ENCODE measurements around the gene TRIM29.

The TRIM29 gene

DNA sequence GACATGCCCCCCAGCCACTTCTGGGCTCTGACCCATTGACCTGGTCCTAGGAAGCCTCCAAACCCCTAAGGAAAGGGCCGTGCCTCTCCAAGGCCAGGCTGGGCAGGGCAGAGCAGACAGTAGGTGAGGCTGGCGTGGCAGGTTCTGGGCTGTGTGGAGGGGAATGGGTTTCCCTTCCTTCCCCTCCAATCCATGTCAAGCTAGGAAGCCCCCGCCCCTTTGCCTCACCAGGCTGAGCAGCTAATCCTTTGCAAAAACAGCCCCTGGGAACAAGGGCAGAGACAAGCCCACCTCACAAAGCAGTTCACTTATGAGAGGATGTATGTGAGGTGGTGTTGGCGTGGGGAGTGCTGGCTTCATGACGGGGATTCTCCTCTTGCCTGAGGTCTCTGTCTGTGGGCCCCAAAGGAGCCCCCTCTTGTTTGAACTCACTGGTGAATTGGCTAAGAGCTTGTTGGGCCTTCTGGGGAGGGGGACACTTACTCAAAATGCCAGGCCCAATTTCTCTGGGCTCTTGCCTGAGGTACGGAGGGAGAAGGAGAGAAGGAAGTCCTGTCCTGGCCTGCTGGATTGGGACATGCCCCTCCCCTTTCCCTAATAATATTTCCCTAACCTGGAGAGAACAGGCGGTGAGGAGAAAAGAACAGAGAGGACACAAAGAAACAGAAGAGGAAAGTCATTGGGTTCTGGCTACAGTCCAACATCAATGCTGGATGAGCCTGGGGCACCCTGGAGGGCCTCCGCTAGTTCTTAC lies 1.6 kb upstream of the TRIM29 start:
- in situ Hi-C loops (cut with MboI; ENCODE audit: low sequenced_read_pairs), result no loop called here

DNA sequence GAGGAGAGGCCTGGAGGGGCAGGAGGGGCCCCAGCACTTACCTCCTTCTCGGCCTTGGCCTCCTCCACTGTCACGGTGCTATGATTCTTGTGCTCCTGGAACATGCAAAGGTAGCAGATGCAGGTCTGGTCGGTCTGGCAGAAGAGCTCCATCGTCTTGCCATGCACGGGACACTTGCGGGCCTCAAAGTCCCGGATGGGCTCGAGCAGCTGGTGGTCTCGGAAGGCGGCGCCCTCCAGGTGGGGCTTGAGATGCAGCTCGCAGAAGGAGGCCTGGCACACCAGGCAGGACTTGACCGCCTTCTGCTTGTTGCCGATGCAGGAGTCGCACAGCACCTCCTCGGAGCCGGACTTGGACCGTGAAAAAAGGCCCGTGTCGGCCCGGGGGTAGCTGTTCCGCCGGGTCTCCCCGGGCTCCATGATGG lies 714 bp downstream of the TRIM29 start:
- in situ Hi-C loops (cut with MboI; ENCODE audit: low sequenced_read_pairs), result no loop called here

- in situ Hi-C loops (cut with MboI; ENCODE audit: low sequenced_read_pairs), result no loop called here
Observed at GRCh38 chr11:120136356-120136755, 1.6 kb downstream of the TRIM29 start.

- in situ Hi-C loops (cut with MboI; ENCODE audit: low sequenced_read_pairs), result no loop called here
Observed at GRCh38 chr11:120135838-120136237, 2.1 kb downstream of the TRIM29 start.

DNA sequence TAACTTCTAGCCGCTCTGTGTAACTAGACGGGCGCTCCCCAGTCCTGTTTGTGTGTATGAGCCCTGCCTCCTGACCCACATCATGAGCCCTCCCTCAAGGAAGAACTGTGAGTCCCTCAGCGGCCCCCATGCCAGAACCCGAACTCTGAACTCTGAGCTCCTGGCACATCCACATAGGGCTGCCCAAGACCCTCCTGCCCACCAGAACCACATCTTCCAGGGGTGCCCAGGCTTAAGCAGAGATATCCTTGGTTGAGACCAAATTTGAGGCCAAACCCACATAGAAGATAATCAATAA lies 3.0 kb downstream of the TRIM29 start:
- in situ Hi-C loops (cut with MboI; ENCODE audit: low sequenced_read_pairs), result no loop called here

DNA sequence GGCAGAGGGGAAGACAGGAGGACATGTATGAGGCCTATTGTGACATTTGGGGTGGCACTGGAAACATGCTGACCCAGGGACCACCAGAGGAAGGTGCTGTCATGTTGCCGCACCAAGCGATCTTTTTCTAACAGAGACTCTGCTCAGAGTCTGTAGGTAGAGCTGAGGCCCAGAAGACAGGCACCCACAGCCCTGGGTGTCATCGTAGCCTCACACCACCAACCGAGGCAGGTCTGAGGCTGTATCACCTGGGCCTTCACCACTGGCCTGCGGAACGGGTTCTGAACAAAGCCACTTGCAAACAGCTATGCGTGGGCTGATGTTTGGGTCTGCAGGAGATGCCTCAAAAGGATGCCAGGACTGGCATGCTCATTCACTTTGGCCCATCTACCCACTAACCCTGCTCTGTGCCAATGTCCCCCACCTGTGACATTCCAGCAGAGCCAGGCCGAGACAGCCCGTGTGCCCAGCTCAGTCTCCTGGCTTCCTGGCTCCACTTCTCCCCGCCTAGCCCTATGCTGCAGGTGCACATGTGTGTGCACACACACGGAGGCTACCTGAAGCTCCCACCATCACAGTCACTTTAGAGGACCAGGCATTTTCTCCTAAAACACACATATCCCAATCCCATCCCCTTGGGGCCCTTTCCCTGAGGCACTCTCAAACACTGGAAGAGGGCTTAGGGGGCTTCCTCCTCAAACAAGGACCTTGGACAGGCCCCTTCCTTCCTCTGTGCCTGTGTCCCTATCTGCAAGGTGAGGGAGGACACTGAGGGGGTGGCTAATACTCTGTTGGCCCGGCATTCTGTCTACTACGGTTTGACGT lies 3.6 kb downstream of the TRIM29 start:
- in situ Hi-C loops (cut with MboI; ENCODE audit: low sequenced_read_pairs), result no loop called here

DNA sequence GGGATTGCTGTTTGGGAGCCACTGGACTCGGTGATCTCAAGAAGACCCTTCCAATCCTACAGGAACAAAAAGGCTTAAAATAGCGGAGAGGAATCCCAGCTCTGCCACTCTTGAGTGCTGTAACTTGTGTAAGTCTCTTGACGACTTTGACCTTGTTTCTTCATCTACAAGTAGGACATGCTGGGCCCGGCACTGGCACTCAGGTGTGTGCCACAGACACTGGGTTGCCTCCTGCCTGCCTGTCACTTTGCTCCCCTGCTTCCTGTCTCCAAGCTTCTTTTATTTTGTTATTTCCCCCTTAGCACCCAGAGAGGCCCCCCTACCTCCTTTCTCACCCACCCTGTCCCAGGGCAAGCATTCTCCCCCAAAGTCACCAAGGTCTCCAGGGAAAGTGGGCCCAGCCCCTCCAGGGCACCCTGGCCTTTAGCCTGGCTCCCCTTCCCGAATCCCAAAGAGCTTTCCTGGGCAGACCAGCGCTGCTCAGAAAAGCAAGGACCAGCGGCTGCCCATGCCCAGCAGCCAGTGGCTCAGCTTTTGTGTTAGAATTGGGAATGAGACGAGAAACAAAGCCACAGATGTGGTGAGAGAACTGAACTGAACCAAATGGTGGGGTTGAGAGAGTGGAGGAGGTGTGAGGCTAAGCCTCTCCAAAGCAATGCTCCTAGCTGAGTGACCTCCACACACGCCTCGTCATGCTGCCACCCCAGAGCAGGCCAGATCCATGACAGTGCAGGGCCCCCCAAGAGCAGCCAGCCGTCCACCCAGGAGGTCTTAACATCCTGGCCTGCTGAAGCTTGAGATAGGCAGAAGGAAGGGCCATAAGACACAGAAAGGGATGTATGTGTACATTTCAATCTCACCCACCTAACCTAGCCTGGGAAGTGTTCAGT lies 4.5 kb downstream of the TRIM29 start:
- in situ Hi-C loops (cut with MboI; ENCODE audit: low sequenced_read_pairs), result no loop called here

- in situ Hi-C loops (cut with MboI; ENCODE audit: low sequenced_read_pairs), result no loop called here
Observed at GRCh38 chr11:120132645-120133185, 5.2 kb downstream of the TRIM29 start.

DNA sequence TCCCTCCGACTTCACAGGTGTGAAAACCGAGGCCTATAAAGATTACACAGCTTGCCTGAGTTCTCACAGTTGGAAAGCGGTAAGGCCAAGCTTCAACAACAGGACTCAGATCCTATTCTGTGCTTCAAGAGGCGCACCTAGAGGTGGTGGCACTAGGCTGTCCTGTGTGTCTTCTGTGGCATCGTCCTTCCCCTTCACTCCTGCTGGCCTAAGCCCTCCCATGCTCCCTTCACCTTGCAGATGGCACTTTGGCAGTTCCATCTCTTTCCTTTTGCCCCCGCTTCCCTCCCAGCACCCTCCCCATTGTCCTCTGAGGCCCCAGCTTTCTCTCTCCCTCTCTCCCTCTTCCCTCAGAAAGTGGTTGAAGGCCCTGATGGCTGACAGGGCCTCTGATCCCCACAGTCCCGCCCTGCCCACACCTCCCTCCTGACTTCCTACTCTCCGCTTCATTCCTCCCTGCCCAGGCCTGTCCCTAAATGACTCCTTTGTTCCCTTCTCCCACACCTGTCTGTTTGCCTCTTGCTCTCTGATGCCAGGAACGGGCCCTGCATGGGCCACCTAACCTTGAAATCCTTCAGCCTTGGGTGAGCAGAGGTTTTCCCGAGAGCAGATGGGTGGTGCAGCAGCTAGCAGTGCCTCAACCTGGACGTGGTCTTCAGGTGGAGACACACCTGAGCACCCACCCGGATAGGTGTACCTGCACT lies 5.8 kb downstream of the TRIM29 start:
- in situ Hi-C loops (cut with MboI; ENCODE audit: low sequenced_read_pairs), result no loop called here

- in situ Hi-C loops (cut with MboI; ENCODE audit: low sequenced_read_pairs), result no loop called here
Observed at GRCh38 chr11:120130991-120131760, 6.7 kb downstream of the TRIM29 start.

- in situ Hi-C loops (cut with MboI; ENCODE audit: low sequenced_read_pairs), result no loop called here
Observed at GRCh38 chr11:120130176-120130980, 7.5 kb downstream of the TRIM29 start.

DNA sequence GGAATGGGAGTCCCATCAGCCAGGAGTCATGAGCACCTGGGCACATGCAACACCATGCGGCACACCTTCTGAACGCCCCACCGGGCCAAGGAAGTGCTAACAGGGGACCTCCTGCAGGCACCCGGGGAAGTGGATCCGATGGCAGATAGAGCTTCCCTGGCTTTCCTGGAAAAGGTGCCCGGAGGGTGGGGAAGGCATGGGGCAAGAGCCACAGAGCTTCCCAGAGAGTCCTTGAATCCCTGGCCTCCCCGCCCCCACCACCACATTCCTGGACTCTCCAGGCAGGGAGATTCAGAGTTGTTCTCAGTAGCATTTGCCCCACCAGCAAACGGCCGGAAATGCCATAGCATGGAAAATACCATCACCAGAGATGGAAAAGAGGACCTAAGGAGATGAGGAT lies 8.3 kb downstream of the TRIM29 start:
- in situ Hi-C loops (cut with MboI; ENCODE audit: low sequenced_read_pairs), result no loop called here

- in situ Hi-C loops (cut with MboI; ENCODE audit: low sequenced_read_pairs), result no loop called here
Observed at GRCh38 chr11:120128392-120129119, 9.4 kb downstream of the TRIM29 start.

- in situ Hi-C loops (cut with MboI; ENCODE audit: low sequenced_read_pairs), result no loop called here
Observed at GRCh38 chr11:120127236-120127635, 10.7 kb downstream of the TRIM29 start.

GRCh38 chr11:120126620-120127019 lies 11.3 kb downstream of the TRIM29 start:
- in situ Hi-C loops (cut with MboI; ENCODE audit: low sequenced_read_pairs), result no loop called here

GRCh38 chr11:120125509-120125908 lies 12.4 kb downstream of the TRIM29 start:
- in situ Hi-C loops (cut with MboI; ENCODE audit: low sequenced_read_pairs), result no loop called here

- in situ Hi-C loops (cut with MboI; ENCODE audit: low sequenced_read_pairs), result no loop called here
Observed at GRCh38 chr11:120125024-120125423, 12.9 kb downstream of the TRIM29 start.

DNA sequence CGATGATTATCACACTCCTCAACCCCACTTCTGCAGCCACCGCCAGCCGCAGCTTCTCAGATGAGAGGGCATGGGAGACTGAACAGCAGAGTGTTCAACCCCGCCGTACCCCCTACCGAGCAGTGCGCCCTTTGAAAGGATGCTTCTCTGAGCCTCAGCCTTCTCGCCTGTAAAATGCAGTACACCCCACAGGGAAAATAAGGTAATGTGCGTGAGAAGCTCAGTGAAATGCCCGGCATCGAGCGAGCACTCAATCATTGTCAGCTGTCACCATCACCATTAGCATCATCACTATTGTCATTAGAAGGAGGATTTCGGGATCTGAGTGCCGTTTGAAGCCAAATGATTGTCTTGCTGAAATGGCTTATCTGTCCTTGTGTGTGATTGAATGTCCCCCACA lies 13.6 kb downstream of the TRIM29 start:
- in situ Hi-C loops (cut with MboI; ENCODE audit: low sequenced_read_pairs), result no loop called here

Measured in hTERT RPE-1 (cell line).